Neuron (in vitro differentiated cells): ENCODE measurements around the gene RBM5.

Experiments
- H2AFZ ChIP-seq: one replicate; pipeline ENCODE4 v1.6.1; 2013; ENCODE audit warnings: low read depth, mild to moderate bottlenecking, inconsistent platforms, low read length, moderate library complexity
- H3K27me3 ChIP-seq: one replicate; pipeline ENCODE4 v1.6.1; 2013; ENCODE audit warnings: low read length; ENCODE audit not compliant: insufficient read depth
- H3K36me3 ChIP-seq: one replicate; pipeline ENCODE4 v1.6.1; 2013; ENCODE audit warnings: low read length; ENCODE audit not compliant: insufficient read depth
- H3K4me1 ChIP-seq: one replicate; pipeline ENCODE4 v1.6.1; 2013; ENCODE audit warnings: low read length; ENCODE audit not compliant: insufficient read depth
- H3K4me3 ChIP-seq: 2 replicates; pipeline ENCODE4 v1.5.1; 2013; ENCODE audit warnings: mild to moderate bottlenecking, low read length, moderate library complexity
- H3K9me3 ChIP-seq: one replicate; pipeline ENCODE4 v1.6.1; 2013; ENCODE audit warnings: low read length

Gene RBM5

DNA sequence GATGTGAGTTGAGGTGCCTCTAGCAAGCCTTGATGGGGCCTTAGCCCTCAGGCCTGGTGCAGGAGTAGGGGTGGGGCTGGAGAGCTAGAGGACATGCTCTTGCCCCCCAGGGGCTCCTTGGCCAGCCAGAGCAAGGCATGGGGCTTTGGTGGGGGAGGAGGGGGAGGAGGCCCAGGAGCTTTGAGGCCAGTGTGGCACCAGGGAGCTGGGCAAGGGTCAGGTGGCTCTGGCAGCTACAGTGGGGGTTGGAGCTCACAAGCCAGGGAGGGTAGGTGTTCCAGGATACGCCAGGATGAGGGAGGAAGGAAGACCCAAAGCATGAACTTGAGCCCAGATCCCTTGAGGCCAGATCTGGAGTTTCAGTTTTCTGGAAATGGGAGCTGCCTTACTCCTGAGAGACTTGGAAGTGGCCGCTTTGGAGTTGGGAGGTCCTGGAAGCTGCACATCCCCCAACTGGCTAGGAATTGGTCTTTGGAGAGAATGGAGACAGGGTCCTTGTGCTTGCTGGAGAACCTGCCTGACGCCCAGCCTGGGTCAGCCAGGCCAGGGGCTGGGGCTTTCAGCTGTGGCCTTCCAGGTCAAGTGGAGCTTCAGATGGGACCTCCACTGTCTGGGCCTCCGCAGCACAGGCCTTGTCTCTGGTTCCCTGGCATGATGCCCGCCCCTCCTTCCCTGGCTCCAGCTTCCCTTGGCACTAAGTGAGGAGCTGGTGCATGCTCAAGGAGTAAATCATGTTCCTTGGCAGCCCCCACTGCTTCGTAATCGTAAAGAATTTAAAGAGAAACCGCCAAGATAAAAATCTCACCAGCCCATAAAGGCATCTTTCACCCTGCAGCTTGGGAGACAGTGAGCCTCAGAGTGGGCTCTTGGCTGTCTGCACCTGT is 75.1 kb downstream of the RBM5 start:
- Histone ChIP-seq H2AFZ (no peak overlapping the region), H3K27me3 (peaks cover 13% of the 10 kb centered on the region), H3K9me3 (no peaks in the 10 kb centered on the region), H3K4me3 (no peak overlapping the region), H3K4me1 (peaks cover 23% of the 10 kb centered on the region), H3K36me3 (no peaks in the 10 kb centered on the region)

- Histone ChIP-seq H3K4me3 (no peak overlapping the region), H3K9me3 (no peaks in the 10 kb centered on the region), H3K36me3 (no peaks in the 10 kb centered on the region), H2AFZ (no peak overlapping the region), H3K4me1 (peaks cover 26% of the 10 kb centered on the region), H3K27me3 (peaks cover 10% of the 10 kb centered on the region)
These were observed 75.8 kb downstream of the RBM5 start for GRCh38 chr3:50164481-50164880.

DNA sequence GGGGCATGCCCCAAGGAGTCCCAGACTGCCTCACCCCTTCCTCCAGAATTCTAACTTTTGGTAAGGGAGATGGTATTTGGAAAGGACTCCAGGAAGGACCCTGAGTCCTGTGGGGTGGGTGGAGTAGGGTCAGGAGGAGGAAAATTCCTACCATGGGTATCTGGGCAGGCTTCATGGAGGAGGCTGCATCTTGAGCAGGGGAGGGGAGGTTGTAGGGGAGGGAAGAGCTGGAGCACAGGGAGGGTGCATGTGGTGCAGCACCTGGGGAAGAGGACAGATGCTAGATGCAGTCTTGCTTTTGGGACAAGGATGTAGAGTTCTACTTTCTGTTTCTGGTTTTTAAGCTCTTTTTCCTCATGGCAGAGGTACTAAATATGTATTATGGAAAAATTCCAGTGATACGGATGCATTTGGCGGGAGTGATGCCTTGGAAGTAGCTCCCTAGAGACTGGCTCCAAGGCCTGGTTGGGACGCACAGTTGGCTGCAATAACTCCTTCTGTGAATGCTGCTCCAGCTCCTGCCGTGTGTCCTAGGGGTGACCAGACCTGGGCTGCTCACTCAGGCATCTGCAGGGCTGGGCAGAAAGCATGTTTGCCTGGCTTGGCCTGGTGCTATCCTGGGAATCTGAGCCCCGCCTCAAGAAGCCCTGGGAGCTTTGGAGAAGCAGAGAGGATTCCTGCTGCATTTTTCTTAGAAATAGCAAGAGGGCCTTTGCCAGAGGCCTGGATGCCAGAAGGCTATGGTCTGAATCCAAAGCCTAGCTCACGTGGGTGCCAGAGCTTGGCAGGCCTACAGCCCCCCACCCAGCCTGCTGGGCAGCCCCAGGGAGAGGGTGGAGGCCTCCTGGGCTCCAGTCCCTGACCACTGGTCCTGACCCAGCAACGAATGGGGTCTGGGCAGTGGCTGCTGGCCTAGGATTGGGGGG is 76.5 kb downstream of the RBM5 start:
- Histone ChIP-seq H3K4me3 (no peak overlapping the region), H2AFZ (no peak overlapping the region), H3K36me3 (no peaks in the 10 kb centered on the region), H3K4me1 (peaks cover 27% of the 10 kb centered on the region), H3K9me3 (no peaks in the 10 kb centered on the region), H3K27me3 (peaks cover 10% of the 10 kb centered on the region)

GRCh38 chr3:50165910-50166538 is 77.3 kb downstream of the RBM5 start:
- Histone ChIP-seq H3K27me3 (peaks cover 10% of the 10 kb centered on the region), H3K4me1 (peaks cover 35% of the 10 kb centered on the region), H2AFZ (no peak overlapping the region), H3K9me3 (no peaks in the 10 kb centered on the region), H3K4me3 (no peak overlapping the region), H3K36me3 (no peaks in the 10 kb centered on the region)

GRCh38 chr3:50166620-50167019 is 77.9 kb downstream of the RBM5 start:
- Histone ChIP-seq H2AFZ (no peak overlapping the region), H3K36me3 (no peaks in the 10 kb centered on the region), H3K27me3 (peaks cover 10% of the 10 kb centered on the region), H3K4me1 (peaks cover 36% of the 10 kb centered on the region), H3K4me3 (no peak overlapping the region), H3K9me3 (no peaks in the 10 kb centered on the region)

DNA sequence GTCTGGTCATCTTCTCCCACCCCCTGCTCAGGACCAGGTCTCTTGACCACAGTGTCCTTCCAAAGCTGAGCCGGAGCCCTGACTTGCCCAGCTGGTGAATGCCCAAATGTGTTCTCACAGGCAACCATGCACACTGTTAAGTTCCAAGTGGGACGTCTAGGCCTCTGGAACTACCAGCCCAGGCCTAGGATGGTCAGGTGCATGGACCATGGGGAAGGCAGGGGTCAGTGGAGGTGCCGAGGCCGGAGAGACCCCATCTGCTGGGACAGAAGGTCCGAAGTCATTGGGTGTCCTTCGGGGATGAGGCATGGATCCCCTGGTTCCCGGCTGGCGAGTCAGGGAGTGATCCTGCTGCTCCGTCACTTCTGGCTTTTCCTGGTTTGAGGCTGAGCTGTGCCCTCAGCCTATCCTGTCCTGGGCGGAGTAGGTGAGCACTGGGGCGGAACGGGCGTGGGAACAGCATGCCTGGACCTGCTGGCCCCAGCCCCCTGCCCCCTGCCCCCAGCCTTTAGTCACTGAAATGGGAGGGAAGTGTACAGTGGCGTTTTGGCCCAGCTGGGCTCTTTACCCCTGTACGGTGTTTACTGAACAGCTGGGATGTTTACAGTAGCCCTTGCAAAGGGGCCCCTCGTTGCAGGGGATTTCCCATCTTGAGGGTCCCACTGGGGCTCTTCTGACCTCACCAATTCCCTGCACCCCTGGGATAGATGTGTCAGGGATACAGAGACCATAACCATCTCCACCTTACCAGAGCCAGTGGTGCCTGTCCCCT is 78.5 kb downstream of the RBM5 start:
- H3K27me3 ChIP-seq: peaks cover 6% of the 10 kb centered on the region
- no peak overlapping the region for H2AFZ ChIP-seq
- no peak overlapping the region for H3K4me3 ChIP-seq
- H3K9me3 ChIP-seq: no peaks in the 10 kb centered on the region
- peaks cover 36% of the 10 kb centered on the region for H3K4me1 ChIP-seq
- no peaks in the 10 kb centered on the region for H3K36me3 ChIP-seq

GRCh38 chr3:50167841-50168209 is 79.1 kb downstream of the RBM5 start:
- Histone ChIP-seq H2AFZ (no peak overlapping the region), H3K4me3 (no peak overlapping the region), H3K36me3 (no peaks in the 10 kb centered on the region), H3K4me1 (peaks cover 36% of the 10 kb centered on the region), H3K27me3 (peaks cover 5% of the 10 kb centered on the region), H3K9me3 (no peaks in the 10 kb centered on the region)

- Histone ChIP-seq H2AFZ (no peak overlapping the region), H3K9me3 (no peaks in the 10 kb centered on the region), H3K27me3 (peaks cover 5% of the 10 kb centered on the region), H3K4me1 (peaks cover 36% of the 10 kb centered on the region), H3K4me3 (no peak overlapping the region), H3K36me3 (no peaks in the 10 kb centered on the region)
These were observed 79.7 kb downstream of the RBM5 start for GRCh38 chr3:50168388-50168787.
